Myocyte (in vitro differentiated cells): Measurements from ENCODE around the gene MX2. TPM values are rescaled to one million over a fixed set of nuclear protein-coding genes. Genes with fewer than 3 reads are reported as not detected.

Source experiments
- DNase-seq: peaks from one replicate; pipeline ENCODE4 v3.0.0-alpha.2; 2012; ENCODE audit warnings: low read depth
- total RNA-seq: library from RNA; depleted of rRNA; stranded (reverse); fragments of >200 nt; gene quantifications from 2 replicates; pipeline ENCODE4 v1.2.3, GENCODE V29; 2014

MX2 gene
- total RNA-seq, 1 donor from 2014 or later = 0.91 TPM

- DNase-seq = peak; percentile 9
Observed at GRCh38 chr21:41378849-41379248, 17.0 kb downstream of the MX2 start.

- DNase-seq = no peak
Observed at GRCh38 chr21:41379901-41380300, 18.1 kb downstream of the MX2 start.

GRCh38 chr21:41381731-41382130, 19.9 kb downstream of the MX2 start:
- DNase-seq = no peak

GRCh38 chr21:41387042-41387819, 25.4 kb downstream of the MX2 start:
- no peak for DNase-seq

- no peak for DNase-seq
Observed at GRCh38 chr21:41387824-41388223, 26.0 kb downstream of the MX2 start.

- DNase-seq = no peak
Observed at GRCh38 chr21:41388259-41388658, 26.4 kb downstream of the MX2 start.

- no peak for DNase-seq
Observed at GRCh38 chr21:41390043-41390639, 28.3 kb downstream of the MX2 start.

GRCh38 chr21:41393876-41394465, 32.1 kb downstream of the MX2 start:
- no peak for DNase-seq

GRCh38 chr21:41396558-41397075, 34.8 kb downstream of the MX2 start:
- no peak for DNase-seq

GRCh38 chr21:41397471-41397891, 35.7 kb downstream of the MX2 start:
- no peak for DNase-seq

- no peak for DNase-seq
Observed at GRCh38 chr21:41398251-41398650, 36.4 kb downstream of the MX2 start.

- DNase-seq = no peak
Observed at GRCh38 chr21:41398831-41399230, 37.0 kb downstream of the MX2 start.

- DNase-seq = no peak
Observed at GRCh38 chr21:41399246-41399800, 37.5 kb downstream of the MX2 start.

- DNase-seq = no peak
Observed at GRCh38 chr21:41402231-41402630, 40.4 kb downstream of the MX2 start.

- DNase-seq = no peak
Observed at GRCh38 chr21:41402796-41403195, 41.0 kb downstream of the MX2 start.

- DNase-seq = no peak
Observed at GRCh38 chr21:41403331-41403730, 41.5 kb downstream of the MX2 start.

- no peak for DNase-seq
Observed at GRCh38 chr21:41403966-41404365, 42.1 kb downstream of the MX2 start.

GRCh38 chr21:41405321-41405720, 43.5 kb downstream of the MX2 start:
- DNase-seq = no peak

- no peak for DNase-seq
Observed at GRCh38 chr21:41406340-41406739, 44.5 kb downstream of the MX2 start.

GRCh38 chr21:41407541-41408460, 46.0 kb downstream of the MX2 start:
- no peak for DNase-seq

- no peak for DNase-seq
Observed at GRCh38 chr21:41410361-41410760, 48.5 kb downstream of the MX2 start.
